Stimulated activated CD4-positive, alpha-beta T cell treated with anti-CD3 and anti-CD28 coated beads, Interleukin-1b, Interleukin-23, amount 100 ng/mL, for 48 hours (primary cell): ENCODE data around the gene ST6GALNAC2.
"Not testable (repeated sequence)": the region's sequence is repeated elsewhere in the genome, so short reads cannot be mapped to it uniquely, and the experiment has no call there.

Source experiments
- DNase-seq: peaks from one replicate; pipeline ENCODE4 v3.0.0-alpha.2; 2020

Gene ST6GALNAC2

DNA sequence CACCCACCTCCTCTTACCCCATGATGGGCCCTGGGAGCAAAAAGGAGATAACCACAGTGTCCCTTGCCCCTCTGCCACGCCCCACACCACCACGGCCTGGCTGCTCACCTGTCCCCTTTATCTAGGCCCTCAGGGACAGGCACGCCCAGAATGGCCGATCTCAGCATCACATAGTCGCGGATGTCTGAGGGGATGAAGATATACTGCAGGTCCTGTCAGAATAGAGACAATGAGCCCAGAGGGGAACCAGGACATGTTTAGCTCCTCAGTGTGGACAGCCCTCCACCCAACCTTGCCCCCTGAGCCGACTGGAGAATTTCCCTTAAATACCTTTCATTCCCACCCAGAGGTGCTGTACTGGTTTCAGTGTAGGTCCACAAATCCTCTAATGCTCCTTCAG is 15.2 kb downstream of the ST6GALNAC2 start:
- DNase-seq, result no peak

GRCh38 chr17:76569607-76570279 is 15.9 kb downstream of the ST6GALNAC2 start:
- no peak for DNase-seq

DNA sequence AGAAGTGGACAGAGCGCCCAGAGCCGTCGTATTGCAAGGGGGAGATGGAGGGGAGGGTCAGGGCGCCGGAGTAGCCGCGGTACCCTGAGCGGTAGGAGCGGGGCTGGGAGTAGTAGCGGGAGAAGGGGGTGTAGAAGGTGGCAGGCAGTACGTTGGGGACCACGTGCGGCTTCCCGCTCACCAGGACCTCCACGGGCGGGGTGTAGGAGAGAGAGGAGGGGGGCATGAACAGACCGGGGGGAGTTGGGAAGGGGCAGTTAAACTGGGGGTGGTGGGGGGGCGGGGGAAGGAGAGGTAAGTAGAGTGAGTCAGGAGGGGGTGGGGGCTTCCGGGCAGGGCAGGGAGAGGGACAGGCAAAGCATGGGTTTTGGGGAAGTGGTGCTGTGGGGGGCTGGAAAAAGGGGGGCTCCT is 16.8 kb downstream of the ST6GALNAC2 start:
- DNase-seq, result no peak

GRCh38 chr17:76567634-76568432 is 17.8 kb downstream of the ST6GALNAC2 start:
- no peak for DNase-seq

- no peak for DNase-seq
Observed at GRCh38 chr17:76566988-76567431, 18.6 kb downstream of the ST6GALNAC2 start.

DNA sequence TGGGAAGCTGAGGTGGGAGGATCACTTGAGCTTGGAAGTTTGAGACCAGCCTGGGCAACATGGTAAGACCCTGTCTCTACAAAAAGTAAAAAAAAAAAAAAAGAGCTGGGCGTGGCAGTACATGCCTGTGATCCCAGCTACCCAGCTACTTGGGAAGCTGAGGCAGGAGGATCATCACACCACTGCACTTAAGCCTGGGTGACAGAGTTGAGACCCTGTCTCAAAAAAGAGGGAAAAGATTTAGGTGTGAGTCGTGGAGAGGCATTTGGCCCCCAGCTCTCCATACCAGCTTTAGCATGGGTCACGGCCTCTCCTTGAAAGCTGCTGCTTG is 19.1 kb downstream of the ST6GALNAC2 start:
- DNase-seq, result no peak

DNA sequence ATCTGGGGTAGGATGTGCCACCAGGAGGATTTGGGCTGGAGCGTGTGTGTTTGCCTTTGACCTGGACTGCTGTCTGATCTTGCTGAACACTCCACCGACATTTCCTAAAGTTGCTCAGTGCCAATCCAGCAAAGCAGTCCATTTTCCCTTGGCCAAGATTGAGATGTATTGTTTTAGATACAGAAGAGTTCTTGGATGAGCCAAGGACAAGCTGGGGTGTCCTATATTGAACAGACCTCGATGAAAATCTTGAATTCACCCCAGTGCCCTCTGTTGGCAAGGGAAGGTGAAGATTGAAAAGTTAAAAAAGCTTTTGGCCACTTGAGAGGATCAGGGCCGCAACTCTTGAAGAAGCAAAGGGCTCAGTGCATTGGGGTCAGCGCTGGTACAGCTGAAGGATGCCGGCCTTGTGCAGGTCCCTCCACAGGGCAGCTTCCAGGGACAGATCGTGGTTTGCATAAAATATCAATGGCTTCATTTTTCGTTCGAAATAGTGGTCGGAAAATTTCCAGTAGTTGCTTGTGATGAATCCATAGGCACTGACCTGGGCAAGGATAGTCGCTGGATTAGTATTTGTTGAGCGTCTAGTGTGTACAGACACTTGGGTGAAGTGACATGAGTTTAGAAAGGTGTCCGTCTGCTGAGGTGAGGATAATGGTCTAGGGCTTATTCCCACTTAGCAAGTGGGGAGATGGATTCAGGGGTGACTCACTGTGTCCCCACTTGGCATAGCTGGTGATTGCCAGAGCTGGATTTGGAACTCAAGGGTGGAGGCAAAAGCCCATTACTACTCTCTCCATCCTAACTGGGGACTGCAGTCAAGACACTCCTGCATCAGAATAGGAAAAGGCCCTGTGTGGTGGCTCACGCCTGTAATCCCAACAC is 19.7 kb downstream of the ST6GALNAC2 start:
- DNase-seq, result no peak

DNA sequence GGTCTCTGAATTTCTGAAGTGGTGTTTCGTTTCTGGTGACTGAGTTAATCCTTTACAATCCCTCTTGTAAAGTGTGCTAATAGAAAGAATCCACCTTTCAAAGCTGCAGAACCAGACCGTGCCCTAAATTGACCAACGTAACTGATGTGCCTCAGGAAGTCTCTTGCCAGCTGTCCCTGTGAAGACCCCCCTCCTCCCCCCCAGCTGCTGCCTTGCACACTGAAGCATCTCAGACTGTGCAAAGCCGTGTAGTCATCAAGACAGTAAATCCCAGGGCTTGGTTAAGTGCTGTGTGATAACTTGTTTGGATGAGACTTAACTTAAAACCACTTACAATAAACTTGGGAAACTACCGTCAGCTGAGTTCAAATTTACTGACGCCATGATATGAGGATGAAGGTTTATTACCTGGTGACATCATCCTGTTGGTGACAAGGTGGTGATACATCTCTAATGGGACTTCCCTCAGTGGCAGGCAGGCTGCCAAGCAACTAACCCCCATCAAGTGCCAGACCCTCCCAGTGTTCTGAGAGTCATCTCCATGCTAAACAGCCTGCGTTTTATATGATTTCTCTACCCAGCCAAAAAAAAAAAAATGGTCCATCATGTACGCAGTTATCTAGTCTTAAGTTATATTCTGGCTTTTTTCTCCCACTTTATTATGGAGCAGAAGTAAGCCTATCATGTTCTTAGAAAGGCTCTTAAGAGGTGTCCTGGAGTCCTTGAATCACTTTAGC is 20.5 kb downstream of the ST6GALNAC2 start:
- peak; percentile 32 for DNase-seq

GRCh38 chr17:76563359-76563758 is 22.3 kb downstream of the ST6GALNAC2 start:
- DNase-seq, result not testable (repeated sequence)

DNA sequence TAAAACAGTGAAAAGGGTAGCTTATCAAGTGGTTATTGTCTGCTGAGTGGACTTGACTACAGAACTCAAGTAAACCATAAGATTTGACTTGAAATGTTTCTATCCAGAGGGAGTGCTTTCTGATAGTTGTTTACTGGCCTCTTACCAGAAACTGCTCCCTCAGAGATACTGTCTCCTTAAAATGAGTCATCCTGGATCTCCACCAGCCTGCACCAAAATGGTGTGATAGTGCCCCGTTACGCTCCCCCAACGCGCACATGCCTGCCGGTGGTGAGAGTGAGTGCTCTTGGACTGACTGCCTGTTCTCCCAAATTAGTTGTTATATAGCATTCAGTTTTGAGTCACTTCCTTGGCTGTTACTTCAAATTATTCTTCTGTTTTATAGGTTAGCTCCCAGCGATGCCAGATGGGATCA is 22.9 kb downstream of the ST6GALNAC2 start:
- DNase-seq, result no peak

GRCh38 chr17:76561799-76562268 is 23.8 kb downstream of the ST6GALNAC2 start:
- DNase-seq, result no peak

- no peak for DNase-seq
Observed at GRCh38 chr17:76561332-76561731, 24.3 kb downstream of the ST6GALNAC2 start.

DNA sequence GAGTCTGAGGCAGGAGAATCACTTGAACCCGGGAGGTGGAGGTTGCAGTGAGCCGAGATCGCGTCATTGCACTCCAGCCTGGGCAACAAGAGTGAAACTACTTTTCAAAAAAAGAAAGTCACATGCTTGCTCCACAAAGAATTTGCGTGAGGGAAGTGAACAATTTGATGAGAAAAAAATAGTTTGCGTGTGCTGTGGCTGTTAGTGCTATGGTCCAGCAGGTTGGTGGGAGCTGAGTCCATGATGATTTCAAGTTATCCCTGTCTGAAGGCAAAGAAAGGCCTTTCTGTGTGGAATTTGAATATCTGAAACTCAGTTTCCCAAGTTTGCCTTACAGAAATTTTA is 24.8 kb downstream of the ST6GALNAC2 start:
- DNase-seq, result no peak

GRCh38 chr17:76560036-76560876 is 25.4 kb downstream of the ST6GALNAC2 start:
- DNase-seq, result no peak

- DNase-seq, result not testable (repeated sequence)
Observed at GRCh38 chr17:76559460-76559859, 26.2 kb downstream of the ST6GALNAC2 start.

DNA sequence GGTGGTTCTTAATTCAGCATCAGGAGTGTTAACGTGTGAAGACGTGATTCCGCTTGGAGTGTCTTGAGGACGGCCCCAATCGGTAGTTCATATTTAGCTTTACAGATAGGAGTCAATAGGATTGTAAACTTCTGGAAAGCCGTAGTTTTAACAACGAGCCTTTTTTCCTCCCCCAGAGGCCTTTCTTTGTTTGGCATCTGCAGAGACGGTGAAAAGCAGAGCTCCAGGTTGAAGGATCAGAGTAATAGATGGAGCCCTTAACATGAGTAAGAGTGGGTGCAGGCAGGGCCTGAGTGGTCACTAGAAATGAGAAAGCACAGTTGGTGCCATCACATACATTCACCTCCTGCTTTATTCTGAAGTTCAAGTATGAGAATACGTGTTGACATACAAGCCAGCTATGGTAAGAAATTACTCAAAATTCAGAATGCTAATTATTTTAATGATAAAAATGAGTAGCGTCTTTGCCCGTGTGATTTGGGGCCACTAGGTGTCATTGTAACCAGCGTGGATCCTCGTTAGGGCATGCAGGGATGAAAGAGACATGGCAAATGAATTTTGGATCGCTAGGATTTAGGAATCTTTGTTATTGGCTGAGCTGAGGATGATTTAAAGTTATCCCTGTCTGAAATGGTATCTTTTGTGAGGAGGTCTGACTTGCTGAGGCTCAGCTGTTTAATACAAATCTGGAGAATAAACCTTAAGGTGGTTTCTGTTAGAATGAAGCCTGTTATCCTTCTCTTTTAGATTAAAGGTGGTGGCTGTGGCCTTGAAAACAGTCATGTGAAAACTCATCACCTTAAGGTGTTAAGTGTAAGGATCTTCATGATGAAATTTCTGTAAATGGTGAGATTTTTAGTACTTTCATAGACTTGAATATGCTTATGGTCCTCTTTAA is 27.2 kb downstream of the ST6GALNAC2 start:
- no peak for DNase-seq

DNA sequence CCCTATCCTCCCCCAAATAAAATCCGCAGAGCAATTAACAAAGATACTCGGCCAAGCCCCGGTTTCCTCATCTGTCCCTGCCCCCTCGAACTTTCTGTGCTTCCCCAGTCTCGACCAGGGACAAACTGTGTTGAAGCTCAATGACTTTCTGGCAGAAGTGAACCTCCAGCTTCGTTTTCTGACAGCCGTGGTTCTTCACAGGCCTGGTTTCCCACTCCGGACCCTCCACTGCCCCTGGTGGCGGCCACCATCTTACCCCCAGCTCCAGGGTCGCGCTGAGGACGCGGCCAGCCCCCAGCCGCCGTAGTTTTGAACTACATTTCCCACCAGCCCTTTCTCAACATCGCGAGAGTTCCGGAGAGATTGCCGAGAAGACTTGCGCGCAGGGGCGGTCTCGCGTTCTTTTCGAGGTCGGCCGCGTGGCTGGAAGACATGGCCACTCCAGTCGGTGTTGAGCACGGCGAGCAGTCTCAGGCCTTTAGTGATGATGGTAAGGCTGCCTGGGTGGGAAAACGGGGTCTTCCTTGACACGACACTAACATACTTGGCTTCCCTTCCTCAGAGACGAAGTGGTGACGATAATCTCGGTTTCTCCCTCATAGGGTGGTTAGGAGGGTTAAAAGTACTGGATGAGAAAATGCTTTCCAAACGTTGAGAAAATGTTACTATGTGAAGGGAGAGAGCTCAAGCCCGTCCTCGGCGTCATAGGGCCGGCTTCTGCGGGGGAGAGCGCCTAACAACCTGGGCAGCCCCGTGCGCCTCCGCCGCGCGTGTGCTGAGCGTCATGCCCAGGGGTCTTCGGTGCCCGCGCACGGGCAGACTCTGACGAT is 28.1 kb downstream of the ST6GALNAC2 start:
- DNase-seq, result peak; percentile 95

GRCh38 chr17:76556765-76557367 is 28.8 kb downstream of the ST6GALNAC2 start:
- DNase-seq, result peak; percentile 24

- no peak for DNase-seq
Observed at GRCh38 chr17:76554131-76554530, 31.5 kb downstream of the ST6GALNAC2 start.
